ENCODE data around the gene WSCD2. TPM values are rescaled to one million over a fixed set of nuclear protein-coding genes. Genes with fewer than 3 reads are reported as not detected.

The WSCD2 gene
- total RNA-seq, 1 experiment from 2014 or later = not detected

- CTCF ChIA-PET = no interaction called here
- no peak for DNase-seq
- H3K36me3 ChIP-seq (ENCODE audit: control insufficient read depth, insufficient read depth, low read length) = no peaks in the 10 kb centered on the region
- H3K4me3 ChIP-seq (ENCODE audit: low read depth, low read length) = no peak overlapping the region
- no peaks in the 10 kb centered on the region for H3K27me3 ChIP-seq (replicated peaks; ENCODE audit: control insufficient read depth, insufficient read depth, low read length)
- no peaks in the 10 kb centered on the region for H3K9me3 Mint-ChIP-seq (ENCODE audit: unreplicated experiment)
- no TSS peak for BruUV-seq (replicated peaks)
- H3K4me1 Mint-ChIP-seq (ENCODE audit: low read depth, unreplicated experiment) = no peaks in the 10 kb centered on the region
- H3K4me3 Mint-ChIP-seq (ENCODE audit: unreplicated experiment) = no peak overlapping the region
- POLR2A ChIA-PET = no interaction called here
- H3K9me3 ChIP-seq = no peaks in the 10 kb centered on the region
- H3K27ac Mint-ChIP-seq (ENCODE audit: unreplicated experiment) = no peak overlapping the region
- no peak for TF ChIP-seq CTCF (IDR thresholded peaks at IDR 0.05; ENCODE audit: insufficient read depth in 1 of 2, low read depth in 1 of 2, low read length in 1 of 2, severe bottlenecking in 1 of 2, unreplicated experiment in 1 of 2)
- intact Hi-C loops (cut with micrococcal nuclease; ENCODE audit: unreplicated experiment) = no loop called here
- H3K36me3 Mint-ChIP-seq (ENCODE audit: insufficient read depth, unreplicated experiment) = no peaks in the 10 kb centered on the region
- peaks cover 2% of the 10 kb centered on the region for H3K27me3 Mint-ChIP-seq (ENCODE audit: insufficient read depth, unreplicated experiment)
- H3K4me1 ChIP-seq = no peaks in the 10 kb centered on the region
Measured at GRCh38 chr12:108121320-108121719, 7.8 kb upstream of the WSCD2 start.

- ChIA-PET CTCF (no interaction called here), POLR2A (no interaction called here)
- no peak overlapping the region for H3K4me3 Mint-ChIP-seq (ENCODE audit: unreplicated experiment)
- no peak for DNase-seq
- no peak overlapping the region for H3K27ac Mint-ChIP-seq (ENCODE audit: unreplicated experiment)
- BruUV-seq (replicated peaks) = no TSS peak
- H3K4me1 ChIP-seq = no peaks in the 10 kb centered on the region
- no peaks in the 10 kb centered on the region for H3K9me3 Mint-ChIP-seq (ENCODE audit: unreplicated experiment)
- H3K36me3 Mint-ChIP-seq (ENCODE audit: insufficient read depth, unreplicated experiment) = no peaks in the 10 kb centered on the region
- H3K9me3 ChIP-seq = no peaks in the 10 kb centered on the region
- intact Hi-C loops (cut with micrococcal nuclease; ENCODE audit: unreplicated experiment) = no loop called here
- H3K27me3 Mint-ChIP-seq (ENCODE audit: insufficient read depth, unreplicated experiment) = peaks cover 5% of the 10 kb centered on the region
- H3K4me1 Mint-ChIP-seq (ENCODE audit: low read depth, unreplicated experiment) = no peaks in the 10 kb centered on the region
- no peaks in the 10 kb centered on the region for H3K27me3 ChIP-seq (replicated peaks; ENCODE audit: control insufficient read depth, insufficient read depth, low read length)
- no peak for TF ChIP-seq CTCF (IDR thresholded peaks at IDR 0.05; ENCODE audit: insufficient read depth in 1 of 2, low read depth in 1 of 2, low read length in 1 of 2, severe bottlenecking in 1 of 2, unreplicated experiment in 1 of 2)
- H3K4me3 ChIP-seq (ENCODE audit: low read depth, low read length) = no peak overlapping the region
- no peaks in the 10 kb centered on the region for H3K36me3 ChIP-seq (ENCODE audit: control insufficient read depth, insufficient read depth, low read length)
Measured at GRCh38 chr12:108121728-108122471, 7.2 kb upstream of the WSCD2 start.

- no peaks in the 10 kb centered on the region for H3K36me3 ChIP-seq (ENCODE audit: control insufficient read depth, insufficient read depth, low read length)
- H3K27me3 Mint-ChIP-seq (ENCODE audit: insufficient read depth, unreplicated experiment) = peaks cover 13% of the 10 kb centered on the region
- H3K4me1 ChIP-seq = no peaks in the 10 kb centered on the region
- BruUV-seq (replicated peaks) = no TSS peak
- no peaks in the 10 kb centered on the region for H3K36me3 Mint-ChIP-seq (ENCODE audit: insufficient read depth, unreplicated experiment)
- H3K4me3 Mint-ChIP-seq (ENCODE audit: unreplicated experiment) = no peak overlapping the region
- no peaks in the 10 kb centered on the region for H3K9me3 ChIP-seq
- H3K4me3 ChIP-seq (ENCODE audit: low read depth, low read length) = no peak overlapping the region
- H3K27ac Mint-ChIP-seq (ENCODE audit: unreplicated experiment) = no peak overlapping the region
- no peaks in the 10 kb centered on the region for H3K27me3 ChIP-seq (replicated peaks; ENCODE audit: control insufficient read depth, insufficient read depth, low read length)
- DNase-seq = no peak
- no peak for TF ChIP-seq CTCF (IDR thresholded peaks at IDR 0.05; ENCODE audit: insufficient read depth in 1 of 2, low read depth in 1 of 2, low read length in 1 of 2, severe bottlenecking in 1 of 2, unreplicated experiment in 1 of 2)
- CTCF ChIA-PET = no interaction called here
- POLR2A ChIA-PET = no interaction called here
- no peaks in the 10 kb centered on the region for H3K9me3 Mint-ChIP-seq (ENCODE audit: unreplicated experiment)
- no peaks in the 10 kb centered on the region for H3K4me1 Mint-ChIP-seq (ENCODE audit: low read depth, unreplicated experiment)
- intact Hi-C loops (cut with micrococcal nuclease; ENCODE audit: unreplicated experiment) = no loop called here
Measured at GRCh38 chr12:108122644-108123043, 6.4 kb upstream of the WSCD2 start.
